HEK293T (cell line): Measurements from ENCODE around the gene CES2.

Experiments used
- CTCF ChIA-PET: fragments of 350-600 bp; formaldehyde crosslinking; extraction: SDS; loops from one replicate; lab custom pipeline; 2021; ENCODE audit warnings: antibody characterized with exemption, inconsistent platforms; lab: Yijun Ruan, JAX
- POLR2A ChIA-PET: fragments of 350-600 bp; formaldehyde crosslinking; extraction: SDS; loops from one replicate; lab custom pipeline; 2020; ENCODE audit warnings: antibody characterized with exemption, inconsistent platforms; lab: Yijun Ruan, JAX
- DNase-seq: peaks from one replicate; pipeline ENCODE4 v3.0.0; 2012; ENCODE audit warnings: mixed read lengths; ENCODE audit errors: extremely low spot score
- ARNT ChIP-seq: fragments of 450-650 bp; IDR thresholded peaks from 2 replicates; pipeline ENCODE4 v1.6.1; 2017; ENCODE audit warnings: mild to moderate bottlenecking
- BHLHE40 ChIP-seq: fragments of 450-650 bp; IDR thresholded peaks from 2 replicates; pipeline ENCODE4 v1.6.1; 2016; ENCODE audit warnings: mild to moderate bottlenecking, moderate library complexity, borderline replicate concordance
- CTBP1 ChIP-seq: fragments of 450-650 bp; IDR thresholded peaks from 2 replicates; pipeline ENCODE4 v1.6.1; 2016; ENCODE audit warnings: borderline replicate concordance
- ELF4 ChIP-seq: fragments of 450-650 bp; IDR thresholded peaks from 2 replicates; pipeline ENCODE4 v1.6.1; 2017; ENCODE audit warnings: antibody characterized with exemption
- FOXA1 ChIP-seq: fragments of 450-650 bp; IDR thresholded peaks from 2 replicates; pipeline ENCODE4 v1.6.1; 2016; ENCODE audit warnings: mild to moderate bottlenecking
- FOXK2 ChIP-seq: fragments of 450-650 bp; IDR thresholded peaks from 2 replicates; pipeline ENCODE4 v1.6.1; 2016; ENCODE audit warnings: mild to moderate bottlenecking
- FOXM1 ChIP-seq: fragments of 450-650 bp; IDR thresholded peaks from 2 replicates; pipeline ENCODE4 v1.6.1; 2017; ENCODE audit warnings: mild to moderate bottlenecking, borderline replicate concordance
- HDGF ChIP-seq: fragments of 450-650 bp; IDR thresholded peaks from 2 replicates; pipeline ENCODE4 v1.6.1; 2017; ENCODE audit warnings: antibody characterized with exemption, borderline replicate concordance
- L3MBTL2 ChIP-seq: fragments of 450-650 bp; conservative IDR thresholded peaks from 2 replicates; pipeline ENCODE4 v1.6.1; 2016; ENCODE audit warnings: mild to moderate bottlenecking
- LEF1 ChIP-seq: fragments of 450-650 bp; IDR thresholded peaks from 2 replicates; pipeline ENCODE4 v1.6.1; 2017; ENCODE audit warnings: mild to moderate bottlenecking, borderline replicate concordance
- NFRKB ChIP-seq: fragments of 450-650 bp; IDR thresholded peaks from 2 replicates; pipeline ENCODE4 v1.6.1; 2016; ENCODE audit warnings: mild to moderate bottlenecking, moderate library complexity
- PKNOX1 ChIP-seq: fragments of 450-650 bp; IDR thresholded peaks from 2 replicates; pipeline ENCODE4 v1.6.1; 2016
- SP1 ChIP-seq: fragments of 450-650 bp; IDR thresholded peaks from 2 replicates; pipeline ENCODE4 v1.6.1; 2017
- SUZ12 ChIP-seq: fragments of 450-650 bp; IDR thresholded peaks from 2 replicates; pipeline ENCODE4 v1.6.1; 2016; ENCODE audit warnings: mild to moderate bottlenecking
- TARDBP ChIP-seq: fragments of 450-650 bp; IDR thresholded peaks from 2 replicates; pipeline ENCODE4 v1.6.1; 2016
- ZNF384 ChIP-seq: fragments of 450-650 bp; IDR thresholded peaks from 2 replicates; pipeline ENCODE4 v1.6.1; 2016

Gene CES2

GRCh38 chr16:66927918-66928649 lies 7.2 kb upstream of the CES2 start:
- DNase-seq = no peak
- TF ChIP-seq CTBP1 = no peak
- no peak for TF ChIP-seq ELF4
- no peak for TF ChIP-seq NFRKB
- TF ChIP-seq HDGF = no peak
- TF ChIP-seq BHLHE40 = no peak
- TF ChIP-seq FOXM1 = no peak
- no peak for TF ChIP-seq TARDBP
- no peak for TF ChIP-seq FOXK2
- no peak for TF ChIP-seq SP1
- TF ChIP-seq PKNOX1 = no peak
- TF ChIP-seq L3MBTL2 = no peak
- no peak for TF ChIP-seq SUZ12
- no peak for TF ChIP-seq FOXA1
- TF ChIP-seq ZNF384 = no peak
- no peak for TF ChIP-seq LEF1
- no peak for TF ChIP-seq ARNT
- POLR2A ChIA-PET = interaction anchor here (0.6 to 1.4 kb wide), 3 partner anchors 23 to 43 kb away, joined by 3 read pairs; no protein-coding TSS in a partner anchor
- CTCF ChIA-PET = interaction anchor here (0.6 to 3.5 kb wide), 9 partner anchors 18 to 249 kb away, joined by 3 to 27 read pairs (median 6); no protein-coding TSS in a partner anchor

- no peak for DNase-seq
- ChIA-PET POLR2A (interaction anchor here (0.6 to 1.4 kb wide), 3 partner anchors 24 to 42 kb away, joined by 3 read pairs; no protein-coding TSS in a partner anchor), CTCF (interaction anchor here (0.6 to 3.5 kb wide), 10 partner anchors 19 to 734 kb away, joined by 3 to 27 read pairs (median 6); no protein-coding TSS in a partner anchor)
- no peak for TF ChIP-seq FOXK2
- peak; percentile 80; the same call in 1 of the 2 replicates for TF ChIP-seq ZNF384
Measured at GRCh38 chr16:66928702-66929388, 6.5 kb upstream of the CES2 start.

GRCh38 chr16:66930189-66930588 lies 5.1 kb upstream of the CES2 start:
- POLR2A ChIA-PET = interaction anchor here (0.6 to 1.9 kb wide), 2 partner anchors 30 to 50 kb away, joined by 3 to 5 read pairs; partner anchors contain the start of gene PDP2
- DNase-seq = no peak

GRCh38 chr16:66931665-66932064 lies 3.7 kb upstream of the CES2 start:
- CTCF ChIA-PET = interaction anchor here (0.6 kb wide), 1 partner anchor 35 kb away, joined by 4 read pairs; no protein-coding TSS in a partner anchor
- POLR2A ChIA-PET = interaction anchor here (0.7 to 1.9 kb wide), 2 partner anchors 44 to 51 kb away, joined by 3 to 5 read pairs; partner anchors contain the start of gene PDP2
- no peak for DNase-seq
- TF ChIP-seq LEF1 (no peak), ZNF384 (no peak), CTBP1 (no peak), SP1 (no peak), FOXM1 (no peak), ELF4 (no peak), FOXK2 (no peak), HDGF (no peak), ARNT (no peak), TARDBP (no peak), NFRKB (no peak), SUZ12 (no peak), FOXA1 (no peak), L3MBTL2 (no peak), BHLHE40 (no peak)

More at GRCh38 chr16:66930189-66930588, 5.1 kb upstream of the CES2 start:
- TF ChIP-seq PKNOX1 = no peak
- no peak for TF ChIP-seq ELF4
- no peak for TF ChIP-seq ZNF384
- TF ChIP-seq L3MBTL2 = no peak
- no peak for TF ChIP-seq TARDBP
- TF ChIP-seq LEF1 = no peak
- no peak for TF ChIP-seq CTBP1
- TF ChIP-seq FOXA1 = no peak
- CTCF ChIA-PET = interaction anchor here (1.2 kb wide), 1 partner anchor 35 kb away, joined by 4 read pairs; no protein-coding TSS in a partner anchor

- ChIA-PET CTCF (interaction anchor here (0.6 kb wide), 1 partner anchor 35 kb away, joined by 4 read pairs; no protein-coding TSS in a partner anchor), POLR2A (no interaction called here)
- TF ChIP-seq FOXK2 = no peak
- no peak for TF ChIP-seq SP1
- no peak for TF ChIP-seq TARDBP
- TF ChIP-seq SUZ12 = no peak
- TF ChIP-seq ZNF384 = no peak
- TF ChIP-seq NFRKB = no peak
- no peak for TF ChIP-seq CTBP1
- no peak for TF ChIP-seq ARNT
- TF ChIP-seq ELF4 = no peak
- TF ChIP-seq BHLHE40 = no peak
- TF ChIP-seq FOXA1 = no peak
- DNase-seq = no peak
Measured at GRCh38 chr16:66932076-66932475, 3.2 kb upstream of the CES2 start.

- TF ChIP-seq FOXK2 (no peak), ZNF384 (no peak), ELF4 (no peak), LEF1 (no peak), TARDBP (no peak), SUZ12 (no peak), ARNT (no peak), FOXA1 (no peak)
- no peak for DNase-seq
- POLR2A ChIA-PET = interaction anchor here (1.0 to 1.7 kb wide), 6 partner anchors 15 to 235 kb away, joined by 3 to 7 read pairs (median 3); partner anchors contain the start of gene CDH16
- CTCF ChIA-PET = interaction anchor here (1.9 kb wide), 1 partner anchor 38 kb away, joined by 7 read pairs; no protein-coding TSS in a partner anchor
Measured at GRCh38 chr16:66933776-66934137, 1.6 kb upstream of the CES2 start.
